Omental fat pad (tissue), 4 donors: ENCODE results near the gene TNFSF10. TPM values are rescaled to one million over a fixed set of nuclear protein-coding genes. Genes with fewer than 3 reads are reported as not detected.
"Not testable (repeated sequence)": the region's sequence is repeated elsewhere in the genome, so short reads cannot be mapped to it uniquely, and the experiment has no call there.

Experiments used
- ATAC-seq: fragments of 150-250 bp; one replicate; pipeline ENCODE4 v1.9.1; 2016; ENCODE audit warnings: mild to moderate bottlenecking, moderate library complexity; ENCODE audit not compliant: low FRiP score
- DNase-seq: peaks from one replicate; pipeline ENCODE4 v3.0.0-alpha.2; 2019; ENCODE audit warnings: low spot score
- CTCF ChIP-seq, 3 donors: fragments of 450-650 bp; IDR thresholded peaks; one replicate each; pipeline ENCODE4 v1.5.1; 2016 to 2017; ENCODE audit warnings: antibody characterized with exemption in 3 of 3, mild to moderate bottlenecking in 3 of 3, moderate library complexity in 2 of 3
- total RNA-seq, 4 donors: library from RNA; depleted of rRNA; stranded (reverse); fragments of >200 nt; gene quantifications; one replicate each; pipeline ENCODE4 v1.1.0, GENCODE V29; 2016

TNFSF10 gene
- 100 to 1,000 TPM in 2 of 4 donors, 10 to 100 TPM in 2; 23.8 to 220 (median 121) TPM for total RNA-seq

GRCh38 chr3:172522871-172523818 is at the start of gene TNFSF10:
TNFSF10 (minus strand) TSS chr3:172523430; CDS start chr3:172523384, 46 bp downstream.
- no peak for DNase-seq
- TF ChIP-seq CTCF (IDR thresholded peaks at IDR 0.05), result no peak
- ATAC-seq, result peak; percentile 87

DNA sequence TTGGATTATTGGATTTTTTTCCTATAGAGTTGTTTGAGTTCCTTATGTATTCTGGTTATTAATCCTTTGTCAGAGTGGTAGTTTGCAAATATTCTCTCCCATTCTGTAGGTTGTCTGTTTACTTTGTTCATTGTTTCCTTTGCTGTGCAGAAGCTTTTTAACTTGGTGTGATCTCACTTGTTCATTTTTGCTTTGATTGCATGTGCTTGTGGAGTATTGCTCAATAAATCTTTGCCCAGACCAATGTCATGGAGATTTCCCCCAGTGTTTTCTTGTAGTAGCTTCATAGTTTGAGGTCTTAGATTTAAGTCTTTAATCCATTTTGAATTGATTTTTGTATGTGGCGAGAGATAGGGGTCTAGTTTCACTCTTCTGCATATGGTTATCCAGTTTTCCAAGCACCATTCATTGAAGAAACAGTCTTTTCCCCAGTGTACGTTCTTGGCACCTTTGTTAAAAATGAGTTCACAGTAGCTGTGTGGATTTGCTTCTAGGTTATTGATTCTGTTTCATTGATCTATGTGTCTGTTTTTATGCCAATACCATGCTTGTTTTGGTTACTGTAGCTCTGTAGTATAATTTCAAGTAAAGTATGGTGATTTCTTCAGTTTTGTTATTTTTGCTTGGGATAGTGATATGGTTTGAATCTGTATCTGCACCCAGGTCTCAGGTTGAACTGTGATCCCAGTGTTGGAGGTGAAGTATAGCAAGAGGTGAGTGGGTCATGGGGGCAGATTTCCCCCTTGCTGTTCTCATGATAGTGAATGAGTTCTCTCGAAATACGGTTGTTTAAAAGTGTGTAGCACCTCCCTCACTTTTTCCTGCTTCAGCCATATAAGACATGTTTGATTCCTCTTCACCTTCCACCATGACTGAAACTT is 46.1 kb upstream of the TNFSF10 start:
- no peak for ATAC-seq
- no peak for TF ChIP-seq CTCF (IDR thresholded peaks at IDR 0.05)
- DNase-seq, result no peak

- no peak for TF ChIP-seq CTCF (IDR thresholded peaks at IDR 0.05)
Measured at GRCh38 chr3:172568701-172569100, 45.5 kb upstream of the TNFSF10 start.

GRCh38 chr3:172566785-172567184 is 43.6 kb upstream of the TNFSF10 start:
- not testable (repeated sequence) for DNase-seq, ATAC-seq

More at GRCh38 chr3:172568701-172569100, 45.5 kb upstream of the TNFSF10 start:
- DNase-seq (no peak), ATAC-seq (no peak)

- ATAC-seq, result no peak
- no peak for TF ChIP-seq CTCF (IDR thresholded peaks at IDR 0.05)
- no peak for DNase-seq
Measured at GRCh38 chr3:172564499-172564898, 41.3 kb upstream of the TNFSF10 start.

GRCh38 chr3:172562871-172563865 is 39.9 kb upstream of the TNFSF10 start:
- no peak for TF ChIP-seq CTCF (IDR thresholded peaks at IDR 0.05)
- ATAC-seq (peak; percentile 91), DNase-seq (no peak)
